Activated gamma-delta T cell treated with Interleukin-2 at 50 U/mL for 16 hours (primary cell): ENCODE results near the gene ADAP1.
"Not testable (repeated sequence)": the region's sequence is repeated elsewhere in the genome, so short reads cannot be mapped to it uniquely, and the experiment has no call there.

Experiments used
- DNase-seq: peaks from one replicate; pipeline ENCODE4 v3.0.0-alpha.2; 2020

The ADAP1 gene

GRCh38 chr7:875476-876076 is 78.9 kb downstream of the ADAP1 start:
- DNase-seq, result no peak

DNA sequence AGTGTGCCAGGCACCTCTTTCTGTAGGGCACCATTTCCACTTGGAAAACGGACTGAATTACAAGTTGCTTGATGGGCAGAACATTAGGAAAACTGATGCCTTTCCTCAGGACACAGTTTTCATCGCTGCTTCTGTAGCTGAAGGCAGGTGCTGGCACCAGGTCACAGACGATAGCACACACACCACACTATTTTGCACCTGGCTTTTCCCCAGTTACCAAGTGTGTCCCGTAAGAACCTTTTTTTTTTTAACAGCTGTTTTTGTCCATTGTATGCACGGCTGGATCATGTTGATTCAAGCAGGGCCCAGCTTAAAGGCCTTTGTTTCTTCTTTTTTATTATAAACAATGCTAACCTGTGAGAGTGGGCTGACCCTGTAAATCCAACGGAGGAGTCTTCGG is 79.4 kb downstream of the ADAP1 start:
- no peak for DNase-seq

GRCh38 chr7:874031-874749 is 80.3 kb downstream of the ADAP1 start:
- DNase-seq, result no peak

DNA sequence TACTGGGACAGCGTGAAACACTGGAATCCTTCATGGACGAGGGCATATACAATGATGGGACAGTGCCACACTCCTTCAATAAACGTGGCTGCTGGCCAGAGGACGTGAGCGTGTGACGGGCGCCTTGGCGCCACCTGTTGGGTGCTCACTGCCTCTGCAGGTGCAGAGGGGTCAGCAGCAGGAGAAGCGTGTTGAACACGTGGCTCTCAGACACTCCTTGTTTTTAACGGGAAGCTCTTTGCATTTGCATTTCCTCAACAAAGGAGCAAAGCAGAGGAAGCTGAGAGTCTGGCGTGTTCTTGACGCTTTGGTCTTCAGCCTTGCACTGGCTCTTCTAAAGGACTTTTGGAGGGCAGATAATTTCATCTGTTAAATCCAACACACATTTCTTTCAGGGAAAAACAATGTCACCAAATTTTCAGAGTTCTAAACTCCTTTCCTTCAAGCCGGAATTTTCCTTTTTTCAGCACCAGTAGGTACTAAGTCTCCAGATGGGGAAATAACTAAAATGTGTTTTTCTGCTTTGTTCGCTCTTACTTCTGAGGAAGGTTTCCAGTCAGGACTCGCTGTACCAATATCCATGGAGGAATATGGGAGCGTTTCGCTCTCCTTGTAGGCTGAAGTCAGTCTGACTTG is 81.0 kb downstream of the ADAP1 start:
- DNase-seq, result peak; percentile 60

DNA sequence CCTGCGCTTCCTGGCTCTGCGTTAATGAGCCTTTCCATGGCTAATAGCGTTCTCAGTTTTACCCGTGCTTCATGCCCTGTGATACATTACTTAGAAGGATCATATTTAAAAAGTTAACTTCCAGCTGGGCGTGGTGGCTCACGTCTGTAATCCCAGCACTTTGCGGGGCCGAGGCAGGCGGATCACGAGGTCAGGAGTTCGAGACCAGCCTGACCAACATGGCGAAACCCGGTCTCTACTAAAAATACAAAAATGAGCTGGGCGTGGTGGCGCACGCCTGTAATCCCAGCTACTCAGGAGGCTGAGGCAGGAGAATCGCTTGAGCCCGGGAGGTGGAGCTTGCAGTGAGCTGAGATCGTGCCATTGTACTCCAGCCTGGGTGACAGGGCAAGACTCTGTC is 81.8 kb downstream of the ADAP1 start:
- DNase-seq, result not testable (repeated sequence)

- no peak for DNase-seq
Observed at GRCh38 chr7:871900-872537, 82.5 kb downstream of the ADAP1 start.

- DNase-seq, result no peak
Observed at GRCh38 chr7:869348-869747, 85.1 kb downstream of the ADAP1 start.

DNA sequence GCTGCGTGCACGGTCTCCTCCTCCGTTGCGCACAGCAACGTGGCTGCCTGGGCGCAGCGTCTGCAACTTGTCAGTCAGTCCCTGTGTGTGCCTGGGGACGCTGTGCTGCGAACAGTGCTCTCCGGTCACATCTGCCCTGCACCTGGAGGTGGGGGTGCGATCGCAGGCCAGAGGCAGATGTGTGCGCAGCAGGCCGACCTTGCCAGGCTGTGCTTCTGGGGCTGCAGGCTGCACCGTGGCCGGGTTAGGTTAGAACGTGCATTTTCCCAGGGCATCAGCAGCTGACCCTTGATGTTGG is 86.3 kb downstream of the ADAP1 start:
- no peak for DNase-seq

- DNase-seq, result no peak
Observed at GRCh38 chr7:867406-868188, 86.9 kb downstream of the ADAP1 start.

- no peak for DNase-seq
Observed at GRCh38 chr7:867001-867405, 87.5 kb downstream of the ADAP1 start.

- no peak for DNase-seq
Observed at GRCh38 chr7:865921-866320, 88.6 kb downstream of the ADAP1 start.

DNA sequence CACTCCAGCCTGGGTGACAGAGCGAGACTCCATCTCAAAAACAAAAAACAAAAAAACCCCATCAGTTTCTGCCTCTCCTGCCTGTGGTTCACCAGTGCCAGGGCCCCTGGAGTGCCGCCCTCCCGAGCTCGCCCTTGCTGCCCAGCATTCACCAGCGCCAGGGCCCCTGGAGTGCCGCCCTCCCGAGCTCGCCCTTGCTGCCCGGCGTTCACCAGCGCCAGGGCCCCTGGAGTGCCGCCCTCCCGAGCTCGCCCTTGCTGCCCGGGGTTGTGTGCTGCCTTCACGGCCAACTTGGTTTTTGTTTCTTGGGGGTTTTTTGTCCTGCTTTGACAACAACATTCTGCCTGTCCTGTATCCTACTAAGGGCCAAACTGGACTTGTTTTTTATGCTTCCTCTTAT is 91.4 kb downstream of the ADAP1 start:
- DNase-seq, result no peak

DNA sequence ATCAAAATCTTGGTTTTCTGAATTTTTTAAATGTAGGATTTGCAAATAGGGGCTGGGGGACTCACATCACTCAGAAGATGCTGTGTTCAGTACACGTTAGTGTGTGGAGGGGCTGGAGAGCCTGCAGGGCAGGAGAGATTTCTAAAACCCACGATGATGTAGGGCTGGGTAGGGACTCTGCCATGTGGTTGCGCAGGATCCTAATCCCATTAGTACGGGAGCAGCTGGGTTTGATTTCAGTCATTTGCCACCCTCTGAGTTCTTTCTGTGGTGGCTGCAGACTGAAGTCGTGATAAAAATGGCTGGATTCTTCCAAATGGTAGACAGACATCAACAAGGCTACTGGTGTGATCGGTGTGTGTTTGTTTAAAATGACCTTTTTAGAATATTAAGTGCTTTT is 92.3 kb downstream of the ADAP1 start:
- no peak for DNase-seq

- DNase-seq, result no peak
Observed at GRCh38 chr7:861222-861621, 93.3 kb downstream of the ADAP1 start.

DNA sequence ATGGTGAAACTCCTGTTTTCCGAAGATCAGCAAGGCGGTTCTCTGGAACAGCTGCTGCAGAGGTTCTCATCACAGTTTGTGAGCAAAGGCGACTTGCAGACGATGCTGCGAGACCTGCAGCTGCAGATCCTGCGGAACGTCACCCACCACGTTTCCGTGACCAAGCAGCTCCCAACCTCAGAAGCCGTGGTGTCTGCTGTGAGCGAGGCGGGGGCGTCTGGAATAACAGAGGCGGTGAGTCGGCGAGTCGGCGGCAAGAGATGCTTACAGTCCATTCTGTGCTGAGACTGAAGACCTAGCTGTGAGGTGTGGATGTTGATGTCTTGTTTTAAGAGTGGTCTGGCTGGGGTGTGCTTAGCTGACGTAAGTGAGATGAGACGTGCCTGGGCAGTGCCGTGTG is 94.3 kb downstream of the ADAP1 start:
- DNase-seq, result no peak

DNA sequence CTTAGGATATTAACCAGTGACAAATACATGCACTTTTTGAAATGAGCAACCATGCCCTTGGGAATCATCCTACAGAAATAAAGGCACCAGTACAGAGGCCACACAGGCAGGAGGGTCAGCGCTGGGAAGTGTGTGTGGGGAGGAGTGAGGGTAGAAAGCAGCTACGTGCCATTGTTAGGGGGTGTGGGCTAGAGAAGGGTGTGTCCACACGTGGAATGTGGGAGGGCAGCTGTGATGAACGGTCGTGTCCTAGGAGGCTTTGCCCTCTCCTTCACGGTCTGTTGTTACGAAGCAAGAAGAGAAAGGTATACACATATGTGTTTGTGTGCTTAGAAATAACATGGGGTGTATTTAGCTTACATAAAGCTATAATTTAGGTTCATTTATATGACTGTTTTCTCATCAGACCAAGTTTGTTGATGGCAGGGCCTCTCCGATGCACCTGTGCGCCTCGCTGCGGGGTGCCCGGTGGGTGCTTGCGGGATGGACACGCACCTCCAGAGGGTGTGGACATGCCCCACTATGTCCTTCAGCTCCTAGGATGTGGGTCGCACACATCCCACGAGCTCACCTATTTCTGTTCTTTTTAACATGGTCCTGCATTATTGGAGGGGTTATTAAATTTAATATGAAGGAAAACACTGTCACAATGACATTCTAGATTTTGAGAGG is 95.0 kb downstream of the ADAP1 start:
- DNase-seq, result no peak

- DNase-seq, result no peak
Observed at GRCh38 chr7:857661-858060, 96.8 kb downstream of the ADAP1 start.

DNA sequence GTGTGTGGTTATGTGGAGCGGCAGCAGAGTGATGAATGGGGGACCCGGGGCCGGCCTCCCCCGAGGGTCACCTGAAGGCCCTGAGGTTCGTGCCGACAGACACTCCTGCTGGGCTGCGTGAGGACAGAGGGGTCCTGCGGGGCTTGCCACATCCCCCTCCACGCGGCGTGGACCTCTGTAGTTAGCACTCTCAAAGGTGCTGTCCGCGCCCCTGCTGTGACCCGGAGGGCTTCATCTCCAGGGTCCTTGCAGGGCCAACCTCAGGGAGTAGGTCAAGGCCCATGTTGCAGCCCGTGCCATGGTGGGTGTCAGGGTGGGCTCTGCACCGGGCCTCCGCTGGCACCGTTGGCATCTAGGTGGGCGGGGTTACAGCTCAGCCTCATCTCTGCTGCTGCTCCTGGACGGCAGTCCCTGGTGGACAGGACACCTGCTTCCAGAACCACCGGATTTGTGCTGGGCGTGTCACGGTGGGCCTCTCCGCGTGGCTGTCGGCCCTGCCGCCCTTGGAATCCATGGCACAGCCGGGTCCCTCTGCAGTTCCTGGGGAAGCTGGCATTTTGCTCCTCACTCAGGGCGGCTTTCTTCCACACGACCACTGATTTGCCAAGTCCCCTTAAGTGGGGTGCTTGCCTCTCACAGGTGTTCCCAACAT is 97.9 kb downstream of the ADAP1 start:
- no peak for DNase-seq

DNA sequence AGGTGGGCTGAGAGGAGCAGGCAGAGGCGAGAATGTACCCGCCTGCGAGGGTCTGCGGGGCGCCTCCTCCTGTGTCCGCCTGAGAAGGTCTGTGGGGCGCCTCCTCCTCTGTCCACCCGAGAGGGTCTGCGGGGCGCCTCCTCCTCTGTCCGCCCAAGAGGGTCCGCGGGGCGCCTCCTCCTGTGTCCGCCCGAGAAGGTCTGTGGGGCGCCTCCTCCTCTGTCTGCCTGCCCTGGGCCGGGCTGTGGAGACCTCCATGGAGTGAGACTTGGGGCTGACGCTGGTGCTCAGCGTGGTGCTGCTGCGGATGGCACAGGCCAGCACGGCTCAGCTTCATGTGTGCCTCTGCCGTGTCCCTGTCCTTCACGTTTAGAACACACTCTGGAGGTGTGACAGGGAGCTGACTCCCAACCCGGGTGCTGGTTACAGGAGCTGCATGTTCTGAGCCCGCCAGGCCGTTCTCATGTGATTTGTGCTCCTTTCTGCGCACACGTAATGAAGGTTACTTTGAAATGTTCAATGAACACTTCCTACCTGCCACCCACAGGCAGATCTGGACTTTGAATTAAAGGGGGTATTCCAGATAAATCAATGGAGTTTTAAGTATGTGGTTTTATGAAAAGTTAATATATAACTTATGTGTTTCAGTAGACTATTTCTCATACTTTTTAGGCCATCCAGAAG is 98.7 kb downstream of the ADAP1 start:
- DNase-seq, result no peak

GRCh38 chr7:854118-854775 is 100.2 kb downstream of the ADAP1 start:
- DNase-seq, result no peak
